D721Med (cell line): ENCODE data around the gene ARFRP1.

Experiments used
- DNase-seq: peaks from one replicate; pipeline ENCODE4 v3.0.0; 2011; ENCODE audit warnings: low spot score; ENCODE audit not compliant: insufficient read length
- FAIRE-seq: peaks from 2 replicates; lab custom pipeline; 2011; peaks lifted over from hg19 to GRCh38; lab: Jason Lieb, UNC
- CTCF ChIP-seq: IDR thresholded peaks from 2 replicates; pipeline ENCODE4 v1.5.1; 2012; ENCODE audit warnings: mild to moderate bottlenecking, control low read depth; ENCODE audit not compliant: insufficient read depth; ENCODE audit errors: missing control alignments

ARFRP1 gene

GRCh38 chr20:63658749-63659187, 49.0 kb downstream of the ARFRP1 start:
- DNase-seq (no peak), FAIRE-seq (no peak)
- no peak for TF ChIP-seq CTCF

GRCh38 chr20:63657937-63658748, 49.6 kb downstream of the ARFRP1 start, which contains the start of gene RTEL1:
TSS of gene RTEL1 (plus strand) at chr20:63658312. CDS start at chr20:63659403, 1,091 bp downstream.
- no peak for TF ChIP-seq CTCF
- FAIRE-seq (no peak), DNase-seq (peak; percentile 98)

GRCh38 chr20:63657260-63657936, 50.4 kb downstream of the ARFRP1 start:
- DNase-seq = no peak
- FAIRE-seq = no peak
- no peak for TF ChIP-seq CTCF

- FAIRE-seq (no peak), DNase-seq (no peak)
- TF ChIP-seq CTCF = no peak
These were observed 51.3 kb downstream of the ARFRP1 start for GRCh38 chr20:63656451-63656850.

- FAIRE-seq = no peak
- TF ChIP-seq CTCF = no peak
These were observed 52.5 kb downstream of the ARFRP1 start for GRCh38 chr20:63655249-63655648.

GRCh38 chr20:63653974-63654668, 53.7 kb downstream of the ARFRP1 start:
- TF ChIP-seq CTCF = no peak
- DNase-seq = no peak
- FAIRE-seq = no peak

More at GRCh38 chr20:63655249-63655648, 52.5 kb downstream of the ARFRP1 start:
- DNase-seq = no peak
